Regular cardiac myocyte (primary cell): ENCODE measurements around the gene ZNF436. TPM values are rescaled to one million over a fixed set of nuclear protein-coding genes. Genes with fewer than 3 reads are reported as not detected.

Experiments used
- total RNA-seq: library from RNA; depleted of rRNA; stranded (reverse); fragments of >200 nt; gene quantifications from 2 replicates; pipeline ENCODE4 v1.2.3, GENCODE V29; 2014

The ZNF436 gene
- total RNA-seq = 14.6 and 26.8 TPM in 2 replicates

DNA sequence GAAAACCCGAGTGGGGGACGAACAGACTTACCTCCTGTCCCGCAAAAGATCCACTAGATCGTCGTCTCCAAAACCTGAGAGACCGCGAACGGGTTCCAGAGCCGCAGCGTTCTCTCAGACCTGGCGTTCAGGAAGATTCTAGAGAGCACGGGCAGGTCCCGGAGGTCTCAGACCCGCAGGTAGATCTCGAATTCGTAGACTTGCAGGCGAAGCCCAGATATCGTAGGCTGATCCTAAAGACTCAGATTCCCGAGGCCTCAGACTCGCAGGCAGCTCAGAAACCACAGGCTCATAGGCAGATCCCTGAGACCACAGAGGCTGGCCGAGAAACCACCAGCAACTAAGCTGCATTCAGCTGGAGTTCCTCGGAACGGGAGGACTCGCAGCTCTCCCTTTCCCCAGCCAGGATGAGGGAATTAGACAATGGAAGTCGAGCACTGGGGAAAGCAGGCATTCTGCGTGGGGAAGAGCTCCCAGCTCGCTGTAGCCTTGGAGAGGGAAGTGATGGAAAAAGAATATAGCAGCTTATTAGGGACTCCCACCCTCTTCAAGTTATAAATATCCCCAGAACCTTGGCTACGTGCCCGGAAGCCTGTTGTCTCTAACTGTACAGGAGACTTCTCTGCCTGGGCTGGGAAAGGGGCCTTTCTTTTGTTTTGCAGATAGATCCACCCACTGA is at the start of gene ZNF436:
TSS of gene ZNF436 (minus strand) at position 502 of the 679 bp plus-strand sequence. CDS start 1,831 bp downstream, outside the sequence.

GRCh38 chr1:23344111-23344986 is 25.3 kb downstream of the ZNF436 start, which contains the start of gene HNRNPR:
TSS of gene HNRNPR (minus strand) at chr1:23344284. CDS start at chr1:23341008, 3,276 bp downstream.

Other genes starting within 250 kb of the ZNF436 start
- gene LUZP1, start 201.0 kb downstream of the ZNF436 start, total RNA-seq = 16.3 and 32.2 TPM in 2 replicates
- gene HTR1D, start 152.3 kb downstream of the ZNF436 start, total RNA-seq = not detected in 2 replicates
- 53.8 and 103 TPM in 2 replicates for gene HNRNPR, start 25.6 kb downstream of the ZNF436 start, total RNA-seq
- 2.9 and 10.7 TPM in 2 replicates for gene TCEA3, start 54.9 kb upstream of the ZNF436 start, total RNA-seq
- 10.5 and 32.1 TPM in 2 replicates for gene ASAP3, start 114.3 kb upstream of the ZNF436 start, total RNA-seq
- under 0.01 and 1.3 TPM in 2 replicates for gene E2F2, start 161.4 kb upstream of the ZNF436 start, total RNA-seq
- 289 and 387 TPM in 2 replicates for gene ID3, start 189.7 kb upstream of the ZNF436 start, total RNA-seq